NK-92 (cell line): Measurements from ENCODE around the gene MAGI1.
"Not testable (repeated sequence)": the region's sequence is repeated elsewhere in the genome, so short reads cannot be mapped to it uniquely, and the experiment has no call there.

Experiments
- DNase-seq: peaks from one replicate; lab custom pipeline; 2025; ENCODE audit not compliant: unreplicated experiment; lab: John Stamatoyannopoulos, UW

The MAGI1 gene

DNA sequence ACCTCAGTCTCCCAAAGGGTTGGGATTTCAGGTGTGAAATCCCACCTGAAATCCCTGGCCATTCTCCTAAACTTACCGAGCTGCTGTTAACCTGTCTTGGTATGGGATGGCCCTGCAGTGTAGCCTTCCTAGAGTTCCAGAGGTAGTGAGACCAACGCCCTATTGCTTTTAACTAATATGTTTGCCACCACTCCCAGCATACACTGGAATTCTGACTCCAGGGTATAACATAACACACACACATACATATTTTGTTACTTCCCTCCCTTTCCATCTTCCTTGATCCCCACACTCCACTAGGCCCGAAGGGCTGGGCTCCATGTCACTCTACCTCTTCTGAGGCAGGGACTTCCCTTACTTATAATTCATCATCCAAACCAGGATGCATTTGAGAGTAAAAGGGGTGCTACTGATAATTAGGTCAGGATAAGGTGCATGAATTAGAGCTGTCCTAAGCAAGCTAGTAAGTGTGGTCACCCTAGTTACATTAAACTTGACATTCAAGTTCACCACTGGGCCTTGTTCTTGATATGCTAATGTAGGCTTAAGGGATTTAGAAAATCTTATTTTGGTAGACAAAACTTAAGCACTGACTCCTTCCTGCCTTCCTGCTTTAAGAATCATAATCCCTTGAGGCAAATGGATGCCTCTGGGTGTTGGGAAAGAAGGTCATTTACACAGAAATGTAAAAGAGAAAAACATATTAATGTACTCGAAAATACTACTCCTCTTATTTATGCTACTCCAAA is 317.6 kb downstream of the MAGI1 start:
- no peak for DNase-seq

DNA sequence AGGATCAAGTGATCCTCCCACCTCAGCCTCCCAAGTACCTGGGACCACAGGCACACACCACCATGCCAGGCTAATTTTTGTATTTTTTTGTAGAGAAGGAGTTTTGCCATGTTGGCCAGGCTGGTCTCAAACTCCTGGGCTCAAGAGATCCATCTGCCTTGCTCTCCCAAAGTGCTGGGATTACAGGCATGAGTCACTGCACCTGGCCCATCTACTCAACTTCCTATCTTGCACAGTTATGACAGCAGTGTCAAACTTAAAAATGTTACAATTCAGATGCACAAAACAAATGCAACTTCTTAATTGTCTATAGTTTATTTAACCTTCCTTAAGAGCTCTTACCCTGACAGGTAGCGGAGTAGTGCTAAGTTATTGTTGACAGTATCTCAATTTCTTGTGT is 319.1 kb downstream of the MAGI1 start:
- DNase-seq = not testable (repeated sequence)

DNA sequence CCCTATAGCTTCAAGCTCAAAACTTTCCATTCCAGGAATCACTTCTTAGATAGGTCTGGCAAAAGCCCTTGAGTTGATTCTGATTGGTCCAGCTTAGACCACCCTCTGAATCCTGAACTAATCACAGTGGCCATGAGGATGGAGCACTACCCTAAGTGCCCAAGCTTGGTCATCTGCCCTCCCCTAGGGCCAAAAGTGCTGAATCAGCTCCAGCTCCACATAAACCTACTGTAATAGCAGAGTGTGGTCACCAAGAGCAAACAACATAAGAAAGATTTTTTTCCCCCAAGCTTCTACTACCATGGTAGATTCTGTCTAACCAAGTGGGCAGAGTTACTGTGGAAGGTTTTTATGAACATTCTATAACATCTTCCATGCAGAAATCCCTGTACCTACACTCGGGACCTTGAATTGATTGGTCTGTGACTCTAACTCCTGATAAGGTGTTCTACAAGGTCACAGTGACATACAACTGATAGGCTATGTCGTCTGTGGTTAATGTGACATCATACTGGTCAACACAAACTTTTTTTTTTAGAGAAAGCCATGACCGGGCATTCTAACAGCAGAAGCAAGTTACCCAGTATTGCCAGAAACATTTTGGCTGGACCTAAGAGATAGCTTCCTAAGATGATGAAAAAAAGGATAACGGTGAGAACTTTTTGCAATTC is 320.9 kb downstream of the MAGI1 start:
- no peak for DNase-seq

DNA sequence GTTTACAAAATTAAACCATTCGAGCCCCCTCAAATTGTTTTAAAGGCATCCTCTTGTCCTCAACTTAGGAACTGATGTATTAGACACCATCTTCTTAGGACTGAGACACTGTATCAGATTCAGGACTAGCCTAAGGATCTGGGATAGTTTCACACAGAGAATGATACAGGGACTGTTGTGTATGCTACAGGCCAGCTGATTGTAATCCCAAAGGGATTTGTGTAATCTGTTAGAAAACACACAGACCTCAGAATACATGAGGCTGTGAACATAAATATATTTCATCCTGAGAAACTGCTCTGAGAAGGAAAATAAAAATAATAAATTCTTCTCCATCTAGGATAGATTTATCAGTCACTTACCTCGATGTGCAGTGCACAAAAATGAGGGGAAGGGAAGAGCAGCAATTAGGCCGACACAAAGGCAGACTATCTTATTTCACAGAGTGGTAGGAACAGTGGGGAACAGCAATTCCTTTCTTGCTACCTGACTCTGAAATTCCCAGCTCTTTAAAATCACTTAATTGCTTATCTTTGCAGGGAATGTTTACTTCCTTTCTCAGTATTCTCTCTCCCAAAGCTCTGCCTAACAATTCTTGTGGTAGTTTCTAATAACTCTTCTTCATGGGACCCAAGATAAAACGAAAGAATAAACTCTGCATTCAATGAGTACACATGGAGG is 322.5 kb downstream of the MAGI1 start:
- DNase-seq = no peak

DNA sequence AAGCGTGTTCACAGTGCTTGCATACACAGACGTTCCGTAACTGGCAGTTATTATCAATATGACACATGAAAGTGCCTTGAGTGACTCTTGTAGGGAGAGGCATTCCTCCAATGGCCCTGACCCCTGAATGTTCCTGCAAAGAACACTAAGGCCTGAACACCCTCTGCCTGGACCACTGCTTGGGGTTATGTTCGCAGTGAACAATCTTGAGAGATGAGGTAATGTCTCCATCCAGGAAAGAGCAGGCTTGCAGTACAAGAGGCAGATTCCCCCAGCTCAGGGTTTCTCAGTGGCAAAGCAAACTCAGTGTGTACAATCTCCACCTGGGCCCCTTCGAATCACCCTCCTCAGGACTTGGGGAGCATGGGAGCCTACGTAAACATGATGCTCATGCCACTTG is 324.6 kb downstream of the MAGI1 start:
- DNase-seq = no peak

DNA sequence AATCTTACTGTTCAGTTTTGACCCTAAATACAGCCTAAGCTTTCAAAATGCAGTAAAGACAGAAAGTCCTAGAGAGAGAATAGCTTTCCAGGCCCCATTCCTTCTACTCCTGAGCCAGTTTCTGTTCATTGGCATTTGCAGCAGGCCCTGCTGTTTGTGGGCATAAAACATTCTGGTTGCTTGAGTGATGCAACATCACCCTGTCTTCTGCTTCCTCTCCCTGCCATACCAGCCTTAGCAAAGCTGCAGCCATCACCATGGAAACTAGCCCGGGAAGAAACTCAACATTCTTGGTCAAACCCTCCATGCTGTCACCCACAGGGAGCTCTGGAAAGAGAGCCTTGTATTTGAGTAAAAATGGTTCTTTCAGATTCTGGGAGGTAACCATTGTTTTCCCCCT is 325.7 kb downstream of the MAGI1 start:
- no peak for DNase-seq

DNA sequence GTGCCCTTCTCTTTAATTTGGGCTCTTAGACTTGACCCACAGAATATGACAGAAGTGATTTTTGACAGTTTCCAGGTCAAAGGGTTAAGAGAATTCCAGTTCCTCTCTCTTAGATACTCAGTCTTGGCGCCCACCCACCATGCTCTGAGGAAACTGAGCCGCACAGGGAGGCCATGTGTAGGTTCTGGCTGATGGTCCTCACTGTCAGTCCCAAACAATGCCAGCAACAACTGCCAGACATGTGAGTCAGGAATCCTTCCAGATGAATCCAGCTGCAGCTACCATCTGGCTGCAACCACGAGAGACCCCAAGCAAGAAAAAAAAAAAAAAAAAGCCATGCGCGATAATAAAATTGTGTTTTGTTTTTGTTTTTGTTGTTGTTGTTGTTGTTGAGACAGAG is 326.6 kb downstream of the MAGI1 start:
- no peak for DNase-seq

DNA sequence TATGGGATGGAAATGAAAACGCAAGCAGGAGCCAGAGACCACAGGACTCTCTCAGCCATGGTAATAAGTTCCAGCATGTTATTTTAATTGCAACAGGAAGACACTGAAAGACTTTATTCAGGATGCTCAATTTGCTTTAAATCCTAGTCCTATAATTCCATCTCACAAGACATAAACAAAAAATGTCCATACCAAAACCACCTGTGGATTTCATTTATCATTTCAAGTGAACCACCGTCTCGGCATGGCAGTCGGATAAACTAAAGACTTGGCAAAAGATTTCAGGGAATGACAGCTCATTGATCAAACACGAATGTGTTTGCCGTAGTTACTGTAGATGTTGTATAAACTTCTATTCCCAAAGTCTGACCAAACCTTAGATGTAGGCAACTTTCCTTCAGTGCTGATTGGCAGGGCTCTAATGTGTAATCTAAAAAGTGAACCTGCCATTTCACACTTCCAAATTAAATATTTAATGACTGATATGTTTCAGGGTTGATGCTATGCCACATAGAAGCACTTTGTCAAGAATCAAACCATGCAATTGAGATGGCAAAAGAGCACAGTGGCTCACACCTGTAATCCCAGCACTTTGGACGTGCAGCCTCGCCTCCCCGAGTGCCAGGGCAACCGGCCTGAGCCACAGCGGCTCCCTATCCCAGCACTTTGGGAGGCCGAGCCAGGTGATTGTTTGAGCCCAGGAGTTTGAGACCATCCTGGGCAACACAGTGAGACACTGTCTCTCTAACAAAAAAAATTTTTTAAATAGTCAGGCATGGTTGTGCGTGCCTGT is 331.7 kb downstream of the MAGI1 start:
- no peak for DNase-seq

DNA sequence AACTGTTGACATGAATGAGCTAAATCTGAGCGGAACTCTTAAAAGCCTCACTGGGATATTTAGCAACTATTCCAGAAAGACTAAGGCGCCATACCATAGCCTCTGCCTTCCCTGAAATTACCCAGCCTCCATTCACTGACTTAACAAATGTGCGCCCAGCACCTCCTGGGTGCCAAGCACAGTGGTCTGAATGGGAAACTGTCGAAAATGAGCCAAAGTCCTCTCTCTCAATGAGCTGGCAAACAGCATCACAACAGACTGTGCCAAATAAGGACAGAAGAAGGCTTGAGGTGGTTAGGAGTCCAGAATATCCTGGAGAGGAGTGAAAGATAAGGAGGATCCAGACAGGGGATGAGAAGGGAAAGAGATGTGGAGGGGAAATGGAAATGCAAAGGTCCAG is 332.4 kb downstream of the MAGI1 start:
- no peak for DNase-seq

DNA sequence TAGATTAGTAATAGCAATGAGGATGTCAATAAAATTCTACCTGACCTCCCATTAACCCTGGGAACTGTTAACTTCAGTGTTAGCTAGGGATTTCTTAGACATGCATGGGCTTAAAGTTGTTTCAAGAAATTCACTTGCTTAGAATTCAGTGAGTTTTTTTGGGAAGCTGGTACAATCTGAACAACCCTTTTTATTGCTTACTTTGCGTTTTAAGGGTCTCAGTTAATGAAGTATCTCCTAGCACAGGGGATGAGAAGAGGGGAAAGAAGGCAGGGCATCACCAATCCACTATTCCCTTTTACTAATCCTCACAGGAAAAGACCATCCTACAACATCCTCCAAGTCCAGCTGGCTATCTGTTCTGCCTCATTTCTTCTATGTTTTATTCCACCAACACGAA is 334.9 kb downstream of the MAGI1 start:
- no peak for DNase-seq

DNA sequence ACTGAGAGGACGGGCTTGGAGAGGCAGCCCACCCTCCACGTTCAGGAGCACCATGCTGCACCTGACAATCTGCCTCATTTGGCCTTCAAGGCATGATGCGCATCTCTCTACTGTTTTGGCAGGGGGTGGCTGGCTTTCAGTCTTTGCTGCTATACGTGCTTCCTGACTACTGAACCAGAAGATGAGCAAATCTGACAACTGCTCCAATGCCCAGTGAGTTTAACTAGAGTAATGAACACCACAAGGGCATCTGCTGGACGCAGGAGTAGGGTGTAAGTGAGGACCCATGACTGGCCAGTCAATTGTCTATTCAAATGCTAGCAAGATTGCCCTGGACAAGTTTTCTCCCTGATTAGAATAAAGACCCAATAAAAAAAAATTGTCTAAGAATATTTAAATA is 335.7 kb downstream of the MAGI1 start:
- DNase-seq = no peak

DNA sequence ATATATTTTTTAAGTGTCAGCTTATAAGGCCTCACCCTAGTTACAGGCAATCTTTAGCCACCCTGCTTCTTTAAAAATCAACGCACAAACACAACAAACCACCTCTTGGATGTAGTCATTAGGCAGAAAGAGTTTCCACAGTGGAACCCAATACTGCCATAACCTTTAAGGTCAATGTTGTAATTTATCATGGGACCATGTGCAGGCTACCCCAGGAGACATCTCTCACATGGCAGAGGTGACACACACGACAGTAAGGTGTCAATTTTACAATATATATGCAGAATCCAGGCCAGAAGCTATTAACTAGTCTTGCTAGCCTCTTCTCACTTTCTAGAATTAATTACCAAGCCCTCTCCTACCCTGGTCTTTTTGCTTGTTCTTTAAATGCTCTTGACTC is 336.5 kb downstream of the MAGI1 start:
- DNase-seq = no peak

DNA sequence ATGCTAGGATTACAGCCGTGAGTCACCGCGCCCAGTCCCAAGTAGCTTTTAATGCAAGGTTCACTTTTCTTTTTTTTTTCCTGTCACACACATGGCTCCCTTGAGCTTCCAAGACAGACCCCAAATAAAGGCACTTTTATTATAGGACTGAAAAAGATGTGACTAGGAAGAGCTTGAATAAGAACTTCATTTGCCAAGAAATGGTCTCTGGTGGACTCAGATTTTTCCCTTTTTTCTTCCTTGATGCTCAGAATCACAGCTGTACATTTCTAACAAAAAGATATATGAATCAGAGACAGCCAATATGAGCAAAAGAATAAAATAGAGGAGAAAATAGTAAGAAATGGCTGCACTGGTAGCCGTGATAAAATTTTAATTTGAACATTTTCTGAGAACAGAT is 337.2 kb downstream of the MAGI1 start:
- DNase-seq = no peak

DNA sequence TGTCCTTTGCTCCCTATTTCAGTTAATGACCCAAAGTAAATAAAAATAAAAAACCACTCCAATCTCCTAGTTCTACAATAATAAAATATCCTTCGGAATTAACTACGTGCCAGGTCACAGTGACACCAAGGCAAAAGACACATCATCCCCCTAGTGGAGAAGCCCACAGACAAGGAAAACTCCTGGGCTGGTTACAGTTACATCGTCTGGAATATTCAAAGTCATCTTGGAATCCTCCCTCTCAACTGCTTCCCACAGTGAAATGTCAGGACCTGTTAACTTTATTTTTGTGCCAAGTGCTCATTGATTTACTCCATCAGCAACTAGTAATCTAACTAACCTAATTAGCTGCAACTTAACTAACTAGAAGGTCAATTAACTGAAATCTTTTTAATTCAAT is 349.3 kb downstream of the MAGI1 start:
- no peak for DNase-seq

DNA sequence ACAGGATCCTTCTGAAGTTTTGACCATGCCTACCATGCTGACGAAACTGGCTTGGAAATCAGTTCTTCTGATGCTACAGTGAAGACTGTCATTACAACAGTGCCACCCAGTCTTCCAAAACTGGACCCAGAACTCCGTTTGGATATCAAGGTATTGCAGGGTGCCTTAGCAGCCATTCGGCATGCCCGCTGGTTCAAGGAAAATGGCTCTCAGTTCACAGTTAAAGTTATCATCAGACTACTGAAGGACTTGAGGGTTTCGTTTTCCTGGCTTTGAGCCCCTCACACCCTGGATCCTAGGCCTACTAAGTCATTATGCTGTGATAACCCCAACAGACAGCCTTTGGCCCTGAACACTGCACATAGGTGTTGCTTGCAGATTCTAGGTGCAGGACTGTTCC is 351.0 kb downstream of the MAGI1 start:
- no peak for DNase-seq

DNA sequence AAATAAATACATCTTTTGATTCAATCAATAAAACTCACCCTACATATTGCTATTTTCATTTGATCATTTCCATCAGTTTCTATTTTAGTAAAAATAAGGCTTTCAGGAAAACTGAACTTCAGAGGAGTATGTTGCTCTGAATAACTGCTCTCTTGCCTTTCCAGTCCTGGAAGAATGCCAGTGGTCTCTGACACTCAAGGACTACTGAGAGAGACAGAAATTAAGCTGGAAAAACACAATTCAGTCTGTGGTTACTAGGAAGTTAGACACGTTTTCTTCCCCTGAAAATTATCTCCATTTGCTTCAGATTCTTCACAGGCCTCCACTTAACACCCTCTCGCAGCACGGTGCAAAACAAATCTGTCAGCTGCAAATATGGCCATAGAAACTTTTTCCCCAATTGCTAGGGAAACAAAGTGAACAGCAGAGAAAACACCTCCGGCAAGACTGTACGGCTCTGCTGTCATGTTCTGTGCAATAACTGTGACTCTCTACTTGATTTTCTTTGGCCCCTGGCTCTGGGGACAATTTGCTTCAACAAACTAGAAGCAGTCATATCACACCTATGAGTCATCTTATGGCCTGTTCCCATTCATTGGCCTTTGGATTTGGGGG is 353.0 kb downstream of the MAGI1 start:
- no peak for DNase-seq

DNA sequence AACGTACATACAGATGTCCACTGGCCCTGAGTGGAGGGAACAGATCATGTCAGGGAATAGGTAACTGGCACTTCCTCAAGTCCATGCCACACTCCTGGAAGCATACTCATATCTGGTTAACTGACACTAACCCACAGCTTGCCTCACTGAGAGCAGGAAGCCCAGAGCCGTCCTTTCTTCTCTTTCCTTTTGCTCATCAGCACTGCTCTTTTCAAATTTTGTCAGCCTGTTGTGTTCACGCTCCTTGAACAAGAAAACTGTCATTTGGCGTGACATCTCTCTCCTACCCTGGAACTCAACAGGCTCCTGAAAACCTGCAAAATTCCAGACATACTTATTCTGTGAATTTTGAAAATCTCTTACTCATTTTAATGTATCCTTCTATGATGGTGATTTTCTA is 360.2 kb downstream of the MAGI1 start:
- no peak for DNase-seq

DNA sequence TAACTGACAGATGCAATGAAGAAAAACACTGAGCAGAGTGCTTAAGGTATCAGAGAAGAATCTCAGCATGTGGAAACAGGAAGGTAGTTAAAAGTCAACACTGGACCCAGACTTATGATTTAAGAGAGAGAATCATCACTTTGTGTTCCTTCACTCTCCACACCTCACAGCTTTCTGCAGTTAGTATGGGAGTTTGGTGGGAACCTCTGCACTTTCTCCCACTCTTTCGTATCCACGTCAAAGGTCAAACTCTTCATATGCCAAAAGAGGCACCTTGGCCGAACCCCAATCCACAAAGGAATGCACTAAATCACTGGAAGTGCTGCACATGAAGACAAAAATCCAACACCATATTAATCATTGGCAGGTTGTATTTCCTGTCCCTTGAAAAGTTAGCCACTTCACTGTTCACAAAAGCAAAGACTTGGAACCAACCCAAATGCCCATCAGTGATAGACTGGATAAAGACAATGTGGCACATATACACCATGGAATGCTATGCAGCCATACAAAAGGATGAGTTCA is 361.2 kb downstream of the MAGI1 start:
- no peak for DNase-seq

DNA sequence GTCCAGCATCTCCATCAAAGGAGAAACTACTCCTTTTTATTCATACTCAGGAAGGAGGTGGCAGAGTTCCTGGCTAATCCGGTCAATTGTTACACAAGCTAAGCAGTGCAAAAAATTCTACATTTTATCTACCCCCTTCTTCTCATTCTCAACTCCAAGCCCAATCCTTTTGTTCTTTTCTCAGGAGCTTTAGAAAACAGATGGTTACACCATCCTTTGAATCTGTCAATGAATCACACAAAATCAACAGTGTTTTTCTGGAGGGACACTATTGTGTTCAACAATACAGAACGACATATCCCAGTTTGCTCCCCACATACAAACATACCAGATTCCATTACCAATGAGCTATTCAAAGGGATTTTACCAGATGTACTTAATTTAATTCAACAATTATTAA is 362.1 kb downstream of the MAGI1 start:
- DNase-seq = no peak

DNA sequence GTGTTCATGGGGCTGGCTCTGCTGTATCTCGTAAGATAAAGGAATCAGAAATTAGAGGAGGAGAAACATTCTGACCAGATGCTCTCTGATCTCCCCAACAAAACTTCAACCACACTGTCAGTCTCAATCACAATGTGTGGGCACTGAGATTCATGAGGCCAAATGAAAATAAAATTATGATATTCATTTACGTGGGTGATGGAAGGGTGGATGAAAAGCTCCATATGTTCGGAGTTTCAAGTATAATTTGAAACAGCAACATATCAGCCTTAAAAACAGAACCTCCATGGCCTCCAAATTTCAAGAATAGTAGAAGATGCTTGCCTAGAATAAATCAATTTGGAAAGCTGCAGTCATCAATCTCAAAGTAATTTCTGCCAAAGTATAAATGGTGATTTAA is 363.7 kb downstream of the MAGI1 start:
- no peak for DNase-seq

DNA sequence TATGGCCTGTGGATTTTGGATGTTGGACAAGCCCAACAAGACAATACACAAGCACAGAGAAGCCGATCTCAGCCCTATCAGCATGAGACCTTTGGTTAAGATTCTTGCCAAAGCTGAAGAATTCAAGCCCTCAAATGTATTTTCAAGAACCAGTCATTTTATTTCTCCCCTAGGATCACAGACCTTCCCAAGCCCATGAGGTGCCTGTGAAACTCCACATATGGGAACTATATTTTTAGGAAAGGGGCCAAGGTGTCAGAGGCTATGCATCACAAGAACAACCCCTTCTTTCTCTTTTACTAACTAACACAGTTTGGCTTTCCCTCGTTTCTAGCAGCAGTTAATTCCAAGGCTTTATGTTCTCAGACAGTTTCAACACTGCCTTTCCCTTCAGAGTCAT is 364.5 kb downstream of the MAGI1 start:
- DNase-seq = no peak
